ENCODE data around the gene SSBP1.

Gene SSBP1

GRCh38 chr7:141785706-141786552, 47.8 kb downstream of the SSBP1 start:
- peak; percentile 50 for DNase-seq

- DNase-seq, result no peak
These were observed 50.1 kb downstream of the SSBP1 start for GRCh38 chr7:141788296-141788695.

GRCh38 chr7:141789917-141790316, 51.8 kb downstream of the SSBP1 start, which contains the start of gene TAS2R5:
Gene TAS2R5 (plus strand): TSS chr7:141790217. CDS start chr7:141790362, 145 bp downstream.
- DNase-seq, result no peak

- DNase-seq, result no peak
These were observed 54.4 kb downstream of the SSBP1 start for GRCh38 chr7:141792526-141792925.

All from NCI-H2029 (cell line).